Ecto neural progenitor cell (in vitro differentiated cells): ENCODE results near the gene AATK.
A peak's percentile ranks its signal among the peaks of the same experiment; 100 is the strongest.

ENCODE experiments used
- DNase-seq: peaks from one replicate; pipeline ENCODE4 v3.0.0-alpha.2; 2018; ENCODE audit warnings: low spot score

AATK gene

GRCh38 chr17:81070541-81071246, 95.3 kb downstream of the AATK start:
- no peak for DNase-seq

GRCh38 chr17:81069135-81069645, 96.8 kb downstream of the AATK start:
- no peak for DNase-seq

GRCh38 chr17:81068411-81069134, 97.4 kb downstream of the AATK start:
- no peak for DNase-seq

GRCh38 chr17:81067391-81067811, 98.6 kb downstream of the AATK start:
- DNase-seq = peak; percentile 81
